Adrenal gland (tissue), 5 donors: ENCODE results near the gene POMT1.

Experiments
- CTCF ChIP-seq, 6 experiments: fragments of 450-650 bp in 4 of 6; fragments of 200-600 bp in 2 of 6; sonication (generic) in 1 of 6; IDR thresholded peaks; 1 replicate in 5 of 6; 2 replicates in 1 of 6; pipeline versions ENCODE4 v1.5.1 to v1.8.0; 2016 to 2021; ENCODE audit warnings: antibody characterized with exemption in 6 of 6, mild to moderate bottlenecking in 2 of 6, moderate library complexity in 1 of 6
- POLR2A ChIP-seq, 2 donors: fragments of 450-650 bp; IDR thresholded peaks; one replicate each; pipeline ENCODE4 v1.6.1; 2017; ENCODE audit warnings: antibody characterized with exemption in 2 of 2, mild to moderate bottlenecking in 2 of 2, moderate library complexity in 1 of 2
- donor health status: DM: no; HTN: no; CAD: no.

- no peak for TF ChIP-seq CTCF (IDR thresholded peaks at IDR 0.05)
- TF ChIP-seq POLR2A (IDR thresholded peaks at IDR 0.05), result no peak
Observed at GRCh38 chr9:131467214-131467935, 35.3 kb upstream of the POMT1 start.
